AG10803 (cell line): ENCODE measurements around the gene SPINT2.

ENCODE experiments used
- DNase-seq: peaks from one replicate; pipeline ENCODE4 v3.0.0; 2010; ENCODE audit warnings: low read depth
- H3K4me3 ChIP-seq: 2 replicates; pipeline ENCODE4 v1.5.1; 2011; ENCODE audit warnings: mild to moderate bottlenecking, low read length, control low read depth
- CTCF ChIP-seq: conservative IDR thresholded peaks from 2 replicates; pipeline ENCODE4 v1.5.1; 2011; ENCODE audit warnings: mild to moderate bottlenecking, low read length, control low read depth, inconsistent platforms

The SPINT2 gene

GRCh38 chr19:38298821-38299680 is 34.7 kb downstream of the SPINT2 start:
- no peak for TF ChIP-seq CTCF
- DNase-seq = no peak
- no peak overlapping the region for H3K4me3 ChIP-seq

GRCh38 chr19:38303517-38304351 is 39.4 kb downstream of the SPINT2 start, which contains the start of gene C19orf33:
TSS of gene C19orf33 (plus strand) at chr19:38304251. CDS start at chr19:38304262, 11 bp downstream.
- no peak within 1 kb of the TSS for H3K4me3 ChIP-seq
- no peak for DNase-seq
- no peak for TF ChIP-seq CTCF

GRCh38 chr19:38304352-38304865 is 40.0 kb downstream of the SPINT2 start:
- no peak for TF ChIP-seq CTCF
- no peak overlapping the region for H3K4me3 ChIP-seq
- DNase-seq = no peak

GRCh38 chr19:38304866-38305429 is 40.6 kb downstream of the SPINT2 start:
- no peak for DNase-seq
- no peak for TF ChIP-seq CTCF
- no peak overlapping the region for H3K4me3 ChIP-seq

- no peak for TF ChIP-seq CTCF
- no peak overlapping the region for H3K4me3 ChIP-seq
- no peak for DNase-seq
Measured at GRCh38 chr19:38306236-38306635, 41.9 kb downstream of the SPINT2 start.

- no peak for DNase-seq
- no peak for TF ChIP-seq CTCF
- H3K4me3 ChIP-seq = no peak overlapping the region
Measured at GRCh38 chr19:38307076-38307475, 42.7 kb downstream of the SPINT2 start.
